GM23338 (cell line): ENCODE measurements around the gene USP10. TPM values are rescaled to one million over a fixed set of nuclear protein-coding genes. Genes with fewer than 3 reads are reported as not detected.

Source experiments
- ATAC-seq: fragments of 200-7000 bp; cut with Tn5 transposase; 3 replicates; pipeline ENCODE4 v1.9.1; 2020
- DNase-seq: peaks from one replicate; pipeline ENCODE4 v3.0.0-alpha.2; 2015; ENCODE audit warnings: low spot score
- H2AFZ ChIP-seq: fragments of 200-600 bp; sonication (generic); 2 replicates; pipeline ENCODE4 v1.8.0; 2016; ENCODE audit warnings: antibody characterized with exemption, mild to moderate bottlenecking, moderate library complexity
- H3F3A ChIP-seq: fragments of 200-600 bp; sonication (generic); replicated peaks from 2 replicates; pipeline ENCODE4 v1.8.0; 2017; ENCODE audit warnings: antibody characterized with exemption, mixed run types, low read depth
- H3K27ac ChIP-seq: fragments of 200-600 bp; sonication (generic); 2 replicates; pipeline ENCODE4 v1.6.1; 2016; ENCODE audit warnings: low read depth
- H3K27me3 ChIP-seq: fragments of 200-600 bp; sonication (generic); 2 replicates; pipeline ENCODE4 v1.8.0; 2016; ENCODE audit warnings: mild to moderate bottlenecking, mixed run types, moderate library complexity; ENCODE audit not compliant: insufficient read depth
- H3K36me3 ChIP-seq: fragments of 200-600 bp; sonication (generic); 2 replicates; pipeline ENCODE4 v1.8.0; 2016; ENCODE audit warnings: mild to moderate bottlenecking; ENCODE audit not compliant: insufficient read depth
- H3K4me1 ChIP-seq: fragments of 200-600 bp; sonication (generic); 2 replicates; pipeline ENCODE4 v1.8.0; 2016; ENCODE audit warnings: mild to moderate bottlenecking, moderate library complexity; ENCODE audit not compliant: insufficient read depth
- H3K4me2 ChIP-seq: fragments of 200-600 bp; sonication (generic); 2 replicates; pipeline ENCODE4 v1.7.1; 2017; ENCODE audit warnings: mixed run types
- H3K4me3 ChIP-seq: fragments of 200-600 bp; sonication (generic); 2 replicates; pipeline ENCODE4 v1.6.1; 2016; ENCODE audit warnings: mixed run types
- H3K79me2 ChIP-seq: fragments of 200-600 bp; sonication (generic); replicated peaks from 2 replicates; pipeline ENCODE4 v1.8.0; 2017; ENCODE audit warnings: mild to moderate bottlenecking; ENCODE audit not compliant: insufficient read depth
- H3K9me2 ChIP-seq: fragments of 200-600 bp; sonication (generic); 2 replicates; pipeline ENCODE4 v1.8.0; 2017; ENCODE audit not compliant: insufficient read depth
- H4K20me1 ChIP-seq: fragments of 200-600 bp; sonication (generic); replicated peaks from 2 replicates; pipeline ENCODE4 v1.8.0; 2017; ENCODE audit warnings: mild to moderate bottlenecking; ENCODE audit not compliant: insufficient read depth
- H3K27ac Mint-ChIP-seq: 2 replicates; pipeline ENCODE4 v1.8.0; 2020; ENCODE audit warnings: inconsistent platforms, mild to moderate bottlenecking, moderate library complexity, mixed read lengths
- H3K27me3 Mint-ChIP-seq: 3 replicates; pipeline ENCODE4 v1.8.0; 2022; ENCODE audit warnings: low read depth, mild to moderate bottlenecking, moderate library complexity, mixed read lengths, inconsistent platforms; ENCODE audit not compliant: insufficient read depth, poor library complexity
- H3K36me3 Mint-ChIP-seq: 3 replicates; pipeline ENCODE4 v1.8.0; 2021; ENCODE audit warnings: low read depth, mild to moderate bottlenecking, inconsistent platforms, moderate library complexity, mixed read lengths
- H3K4me1 Mint-ChIP-seq: 3 replicates; pipeline ENCODE4 v1.8.0; 2020; ENCODE audit warnings: mild to moderate bottlenecking, inconsistent platforms, mixed read lengths
- H3K4me3 Mint-ChIP-seq: 3 replicates; pipeline ENCODE4 v1.8.0; 2021; ENCODE audit warnings: moderate library complexity, mild to moderate bottlenecking, inconsistent platforms, mixed read lengths
- H3K9me3 Mint-ChIP-seq: 3 replicates; pipeline ENCODE4 v1.8.0; 2020; ENCODE audit warnings: moderate library complexity, mild to moderate bottlenecking, inconsistent platforms, mixed read lengths
- EZH2phosphoT487 ChIP-seq: fragments of 200-600 bp; sonication (generic); IDR thresholded peaks from one replicate; pipeline ENCODE4 v1.8.1; 2018; ENCODE audit warnings: antibody characterized with exemption; ENCODE audit not compliant: unreplicated experiment
- JUNB ChIP-seq: IDR thresholded peaks from one replicate; pipeline ENCODE4 v1.6.1; 2016; ENCODE audit warnings: antibody characterized with exemption; ENCODE audit not compliant: unreplicated experiment
- NANOG ChIP-seq: IDR thresholded peaks from 2 replicates; pipeline ENCODE4 v1.6.1; 2016; ENCODE audit warnings: antibody characterized with exemption, borderline replicate concordance
- STAT1 ChIP-seq: IDR thresholded peaks from one replicate; pipeline ENCODE4 v1.6.1; 2016; ENCODE audit warnings: antibody characterized with exemption; ENCODE audit not compliant: unreplicated experiment
- ZNF114 ChIP-seq: fragments of 250-450 bp; sonication (Bioruptor Pico); IDR thresholded peaks from 2 replicates; pipeline ENCODE4 v1.5.0; 2020; ENCODE audit warnings: mild to moderate bottlenecking, moderate library complexity
- ZNF331 ChIP-seq: fragments of 250-450 bp; sonication (Bioruptor Pico); IDR thresholded peaks from 2 replicates; pipeline ENCODE4 v1.5.0; 2020; ENCODE audit warnings: low read depth, mild to moderate bottlenecking, moderate library complexity
- polyA plus RNA-seq: library from polyadenylated mRNA; unstranded; fragments of >200 nt; fragmentation: Nextera tagmentation; extraction: Ambion mirVana; gene quantifications from 2 replicates; pipeline ENCODE4 v1.2.1, GENCODE V29; 2016
- total RNA-seq: library from RNA; depleted of rRNA; stranded (reverse); fragments of >200 nt; shearing (Covaris generic); gene quantifications from 2 replicates; pipeline ENCODE4 v1.2.3, GENCODE V29; 2014
- TF ChIP-seq, protein P1 (sequence below): fragments of 250-450 bp; sonication (Bioruptor Pico); IDR thresholded peaks from 2 replicates; pipeline ENCODE4 v1.5.0; 2020; ENCODE audit warnings: mild to moderate bottlenecking, moderate library complexity
- TF ChIP-seq, protein P2 (sequence below): IDR thresholded peaks from 2 replicates; pipeline ENCODE4 v1.6.1; 2016; ENCODE audit warnings: antibody characterized with exemption
- TF ChIP-seq, protein P3 (sequence below), 2 experiments: fragments of 200-600 bp in 1 of 2; sonication (generic) in 1 of 2; conservative IDR thresholded peaks; 2 replicates each; pipeline versions ENCODE4 v1.5.1 to v1.6.1; 2016 to 2017; ENCODE audit warnings: antibody characterized with exemption in 2 of 2, low read depth in 2 of 2, mild to moderate bottlenecking in 2 of 2, moderate library complexity in 1 of 2

The USP10 gene
- total and polyA plus RNA-seq, 2 experiments from 2014 or later: 158 to 194 TPM

DNA sequence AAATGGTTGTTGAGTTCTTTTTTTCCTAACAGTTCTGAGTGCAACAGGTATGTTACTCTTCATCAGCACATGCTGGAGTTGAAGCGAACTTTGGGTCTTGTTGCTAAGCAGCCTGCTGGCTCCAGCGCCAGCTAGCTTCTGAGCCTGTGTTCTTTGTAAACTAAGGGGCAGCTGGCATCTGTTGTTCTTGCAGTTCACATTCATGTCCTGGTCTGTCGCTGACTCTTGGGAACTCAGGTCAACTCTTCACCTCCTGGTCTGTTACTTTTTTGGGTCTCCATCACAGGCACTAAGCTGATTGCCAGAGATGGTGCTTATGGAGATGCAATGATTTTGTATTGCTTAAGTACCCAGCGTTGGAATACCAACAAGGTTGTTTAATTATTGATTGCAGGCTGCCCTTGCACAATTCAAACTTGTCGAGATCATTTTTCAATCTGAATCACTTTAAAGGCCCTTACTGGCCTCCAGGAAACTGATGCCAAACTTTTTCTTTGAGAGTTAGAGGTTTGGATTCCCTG, 40.9 kb downstream of the USP10 start (continued):
- TF ChIP-seq, protein P1, sequence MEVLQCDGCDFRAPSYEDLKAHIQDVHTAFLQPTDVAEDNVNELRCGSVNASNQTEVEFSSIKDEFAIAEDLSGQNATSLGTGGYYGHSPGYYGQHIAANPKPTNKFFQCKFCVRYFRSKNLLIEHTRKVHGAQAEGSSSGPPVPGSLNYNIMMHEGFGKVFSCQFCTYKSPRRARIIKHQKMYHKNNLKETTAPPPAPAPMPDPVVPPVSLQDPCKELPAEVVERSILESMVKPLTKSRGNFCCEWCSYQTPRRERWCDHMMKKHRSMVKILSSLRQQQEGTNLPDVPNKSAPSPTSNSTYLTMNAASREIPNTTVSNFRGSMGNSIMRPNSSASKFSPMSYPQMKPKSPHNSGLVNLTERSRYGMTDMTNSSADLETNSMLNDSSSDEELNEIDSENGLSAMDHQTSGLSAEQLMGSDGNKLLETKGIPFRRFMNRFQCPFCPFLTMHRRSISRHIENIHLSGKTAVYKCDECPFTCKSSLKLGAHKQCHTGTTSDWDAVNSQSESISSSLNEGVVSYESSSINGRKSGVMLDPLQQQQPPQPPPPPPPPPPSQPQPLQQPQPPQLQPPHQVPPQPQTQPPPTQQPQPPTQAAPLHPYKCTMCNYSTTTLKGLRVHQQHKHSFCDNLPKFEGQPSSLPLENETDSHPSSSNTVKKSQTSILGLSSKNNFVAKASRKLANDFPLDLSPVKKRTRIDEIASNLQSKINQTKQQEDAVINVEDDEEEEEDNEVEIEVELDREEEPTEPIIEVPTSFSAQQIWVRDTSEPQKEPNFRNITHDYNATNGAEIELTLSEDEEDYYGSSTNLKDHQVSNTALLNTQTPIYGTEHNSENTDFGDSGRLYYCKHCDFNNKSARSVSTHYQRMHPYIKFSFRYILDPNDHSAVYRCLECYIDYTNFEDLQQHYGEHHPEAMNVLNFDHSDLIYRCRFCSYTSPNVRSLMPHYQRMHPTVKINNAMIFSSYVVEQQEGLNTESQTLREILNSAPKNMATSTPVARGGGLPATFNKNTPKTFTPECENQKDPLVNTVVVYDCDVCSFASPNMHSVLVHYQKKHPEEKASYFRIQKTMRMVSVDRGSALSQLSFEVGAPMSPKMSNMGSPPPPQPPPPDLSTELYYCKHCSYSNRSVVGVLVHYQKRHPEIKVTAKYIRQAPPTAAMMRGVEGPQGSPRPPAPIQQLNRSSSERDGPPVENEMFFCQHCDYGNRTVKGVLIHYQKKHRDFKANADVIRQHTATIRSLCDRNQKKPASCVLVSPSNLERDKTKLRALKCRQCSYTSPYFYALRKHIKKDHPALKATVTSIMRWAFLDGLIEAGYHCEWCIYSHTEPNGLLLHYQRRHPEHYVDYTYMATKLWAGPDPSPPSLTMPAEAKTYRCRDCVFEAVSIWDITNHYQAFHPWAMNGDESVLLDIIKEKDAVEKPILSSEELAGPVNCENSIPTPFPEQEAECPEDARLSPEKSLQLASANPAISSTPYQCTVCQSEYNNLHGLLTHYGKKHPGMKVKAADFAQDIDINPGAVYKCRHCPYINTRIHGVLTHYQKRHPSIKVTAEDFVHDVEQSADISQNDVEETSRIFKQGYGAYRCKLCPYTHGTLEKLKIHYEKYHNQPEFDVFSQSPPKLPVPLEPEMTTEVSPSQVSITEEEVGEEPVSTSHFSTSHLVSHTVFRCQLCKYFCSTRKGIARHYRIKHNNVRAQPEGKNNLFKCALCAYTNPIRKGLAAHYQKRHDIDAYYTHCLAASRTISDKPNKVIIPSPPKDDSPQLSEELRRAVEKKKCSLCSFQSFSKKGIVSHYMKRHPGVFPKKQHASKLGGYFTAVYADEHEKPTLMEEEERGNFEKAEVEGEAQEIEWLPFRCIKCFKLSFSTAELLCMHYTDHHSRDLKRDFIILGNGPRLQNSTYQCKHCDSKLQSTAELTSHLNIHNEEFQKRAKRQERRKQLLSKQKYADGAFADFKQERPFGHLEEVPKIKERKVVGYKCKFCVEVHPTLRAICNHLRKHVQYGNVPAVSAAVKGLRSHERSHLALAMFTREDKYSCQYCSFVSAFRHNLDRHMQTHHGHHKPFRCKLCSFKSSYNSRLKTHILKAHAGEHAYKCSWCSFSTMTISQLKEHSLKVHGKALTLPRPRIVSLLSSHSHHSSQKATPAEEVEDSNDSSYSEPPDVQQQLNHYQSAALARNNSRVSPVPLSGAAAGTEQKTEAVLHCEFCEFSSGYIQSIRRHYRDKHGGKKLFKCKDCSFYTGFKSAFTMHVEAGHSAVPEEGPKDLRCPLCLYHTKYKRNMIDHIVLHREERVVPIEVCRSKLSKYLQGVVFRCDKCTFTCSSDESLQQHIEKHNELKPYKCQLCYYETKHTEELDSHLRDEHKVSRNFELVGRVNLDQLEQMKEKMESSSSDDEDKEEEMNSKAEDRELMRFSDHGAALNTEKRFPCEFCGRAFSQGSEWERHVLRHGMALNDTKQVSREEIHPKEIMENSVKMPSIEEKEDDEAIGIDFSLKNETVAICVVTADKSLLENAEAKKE (CRISPR knock-in tag): no peak
- no peak for TF ChIP-seq NANOG
- no peak for TF ChIP-seq EZH2phosphoT487
- TF ChIP-seq ZNF114 (CRISPR knock-in tag): no peak
- TF ChIP-seq, protein P2, sequence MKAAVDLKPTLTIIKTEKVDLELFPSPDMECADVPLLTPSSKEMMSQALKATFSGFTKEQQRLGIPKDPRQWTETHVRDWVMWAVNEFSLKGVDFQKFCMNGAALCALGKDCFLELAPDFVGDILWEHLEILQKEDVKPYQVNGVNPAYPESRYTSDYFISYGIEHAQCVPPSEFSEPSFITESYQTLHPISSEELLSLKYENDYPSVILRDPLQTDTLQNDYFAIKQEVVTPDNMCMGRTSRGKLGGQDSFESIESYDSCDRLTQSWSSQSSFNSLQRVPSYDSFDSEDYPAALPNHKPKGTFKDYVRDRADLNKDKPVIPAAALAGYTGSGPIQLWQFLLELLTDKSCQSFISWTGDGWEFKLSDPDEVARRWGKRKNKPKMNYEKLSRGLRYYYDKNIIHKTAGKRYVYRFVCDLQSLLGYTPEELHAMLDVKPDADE: no peak

DNA sequence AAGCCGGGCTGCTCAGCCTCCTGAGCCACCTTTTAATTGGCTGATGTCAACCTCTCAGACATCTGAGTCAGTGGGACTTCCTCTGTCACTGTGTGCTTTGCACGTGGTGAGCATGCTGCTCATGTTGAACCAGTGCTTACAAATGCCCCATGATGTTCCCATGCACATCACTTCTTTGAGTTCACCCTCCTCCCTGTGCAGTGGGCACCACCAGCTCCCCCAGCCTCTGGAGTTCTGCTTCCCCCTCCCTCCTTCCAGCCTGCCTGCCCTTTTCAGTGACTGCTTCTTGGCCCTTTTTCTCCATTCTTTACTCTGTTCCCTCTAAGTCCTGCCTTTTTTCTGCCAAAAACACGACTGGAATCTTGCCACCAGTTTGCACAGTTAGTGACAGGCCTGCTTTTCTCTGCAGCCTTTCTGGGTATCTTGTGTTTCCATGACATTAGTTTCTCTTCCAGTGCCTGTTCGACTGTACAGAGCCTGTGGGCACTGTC, 41.6 kb downstream of the USP10 start:
- Histone ChIP-seq H3K4me2 (no peak overlapping the region), H3K36me3 (no peaks in the 10 kb centered on the region), H3K79me2 (peaks cover 93% of the 10 kb centered on the region), H2AFZ (no peak overlapping the region), H3F3A (peaks cover 17% of the 10 kb centered on the region), H3K27ac (0 out of 2 replicates have a peak overlapping the region, but pooled peaks have one; percentile 39), H3K4me1 (peaks cover 55% of the 10 kb centered on the region), H4K20me1 (peaks cover 70% of the 10 kb centered on the region), H3K4me3 (no peak overlapping the region), H3K27me3 (no peaks in the 10 kb centered on the region), H3K9me2 (no peaks in the 10 kb centered on the region)
- Mint-ChIP-seq H3K27me3 (peaks cover 14% of the 10 kb centered on the region), H3K27ac (peak overlapping the region; percentile 50; the same call in 1 of the 2 replicates), H3K4me3 (no peak overlapping the region), H3K36me3 (peaks cover 34% of the 10 kb centered on the region), H3K9me3 (no peaks in the 10 kb centered on the region), H3K4me1 (peaks cover 53% of the 10 kb centered on the region)
- no peak for ATAC-seq
- DNase-seq: no peak
- TF ChIP-seq, protein P3, sequence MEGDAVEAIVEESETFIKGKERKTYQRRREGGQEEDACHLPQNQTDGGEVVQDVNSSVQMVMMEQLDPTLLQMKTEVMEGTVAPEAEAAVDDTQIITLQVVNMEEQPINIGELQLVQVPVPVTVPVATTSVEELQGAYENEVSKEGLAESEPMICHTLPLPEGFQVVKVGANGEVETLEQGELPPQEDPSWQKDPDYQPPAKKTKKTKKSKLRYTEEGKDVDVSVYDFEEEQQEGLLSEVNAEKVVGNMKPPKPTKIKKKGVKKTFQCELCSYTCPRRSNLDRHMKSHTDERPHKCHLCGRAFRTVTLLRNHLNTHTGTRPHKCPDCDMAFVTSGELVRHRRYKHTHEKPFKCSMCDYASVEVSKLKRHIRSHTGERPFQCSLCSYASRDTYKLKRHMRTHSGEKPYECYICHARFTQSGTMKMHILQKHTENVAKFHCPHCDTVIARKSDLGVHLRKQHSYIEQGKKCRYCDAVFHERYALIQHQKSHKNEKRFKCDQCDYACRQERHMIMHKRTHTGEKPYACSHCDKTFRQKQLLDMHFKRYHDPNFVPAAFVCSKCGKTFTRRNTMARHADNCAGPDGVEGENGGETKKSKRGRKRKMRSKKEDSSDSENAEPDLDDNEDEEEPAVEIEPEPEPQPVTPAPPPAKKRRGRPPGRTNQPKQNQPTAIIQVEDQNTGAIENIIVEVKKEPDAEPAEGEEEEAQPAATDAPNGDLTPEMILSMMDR (conservative IDR thresholded peaks at IDR 0.05; ENCODE audit: low read depth in 2 of 2): no peak
- TF ChIP-seq STAT1: no peak
- no peak for TF ChIP-seq JUNB
- TF ChIP-seq ZNF331 (CRISPR knock-in tag): no peak
- TF ChIP-seq, protein P2: no peak
